NCI-H226 (cell line): ENCODE results near the gene TRAF4.
"Not testable (repeated sequence)": the region's sequence is repeated elsewhere in the genome, so short reads cannot be mapped to it uniquely, and the experiment has no call there.

Experiments
- DNase-seq: peaks from one replicate; pipeline ENCODE4 v3.0.0-alpha.2; 2015

Gene TRAF4

GRCh38 chr17:28794846-28795441 is 51.1 kb downstream of the TRAF4 start:
- DNase-seq, result not testable (repeated sequence)

- no peak for DNase-seq
Observed at GRCh38 chr17:28796062-28796461, 52.3 kb downstream of the TRAF4 start.
